Endodermal cell (in vitro differentiated cells): ENCODE measurements around the gene GJA1. TPM values are rescaled to one million over a fixed set of nuclear protein-coding genes. Genes with fewer than 3 reads are reported as not detected.

Experiments
- DNase-seq: peaks from one replicate; pipeline ENCODE4 v3.0.0-alpha.2; 2017
- H3K27ac ChIP-seq: 2 replicates; pipeline ENCODE4 v1.5.1; 2013; ENCODE audit warnings: mild to moderate bottlenecking, low read depth, low read length, moderate library complexity
- H3K27me3 ChIP-seq: 2 replicates; pipeline ENCODE4 v1.6.1; 2013; ENCODE audit warnings: mild to moderate bottlenecking, low read length, moderate library complexity; ENCODE audit not compliant: insufficient read depth, control insufficient read depth, poor library complexity, severe bottlenecking
- H3K36me3 ChIP-seq: 2 replicates; pipeline ENCODE4 v1.7.0; 2013; ENCODE audit warnings: mild to moderate bottlenecking, low read length, moderate library complexity; ENCODE audit not compliant: control insufficient read depth, insufficient read depth
- H3K4me1 ChIP-seq: one replicate; pipeline ENCODE4 v1.7.0; 2013; ENCODE audit warnings: low read length; ENCODE audit not compliant: control insufficient read depth, insufficient read depth
- H3K4me3 ChIP-seq: 2 replicates; pipeline ENCODE4 v1.5.1; 2013; ENCODE audit warnings: mild to moderate bottlenecking, low read length, moderate library complexity
- H3K9ac ChIP-seq: 2 replicates; pipeline ENCODE4 v1.6.1; 2013; ENCODE audit warnings: mild to moderate bottlenecking, low read length, moderate library complexity; ENCODE audit not compliant: poor library complexity, severe bottlenecking; ENCODE audit errors: extremely low read depth
- H3K9me3 ChIP-seq: 2 replicates; pipeline ENCODE4 v1.6.1; 2013; ENCODE audit warnings: mild to moderate bottlenecking, low read length, moderate library complexity; ENCODE audit not compliant: control insufficient read depth
- H3K27ac Mint-ChIP-seq: 2 replicates; pipeline ENCODE4 v1.8.0; 2020; ENCODE audit warnings: mixed read lengths
- H3K27me3 Mint-ChIP-seq: 2 replicates; pipeline ENCODE4 v1.8.0; 2021; ENCODE audit warnings: mild to moderate bottlenecking, mixed read lengths; ENCODE audit not compliant: insufficient read depth
- H3K36me3 Mint-ChIP-seq: 2 replicates; pipeline ENCODE4 v1.8.0; 2020; ENCODE audit warnings: low read depth, mixed read lengths
- H3K4me1 Mint-ChIP-seq: 2 replicates; pipeline ENCODE4 v1.8.0; 2020; ENCODE audit warnings: mixed read lengths
- H3K4me3 Mint-ChIP-seq: 2 replicates; pipeline ENCODE4 v1.8.0; 2020; ENCODE audit warnings: mild to moderate bottlenecking, moderate library complexity, mixed read lengths
- H3K9me3 Mint-ChIP-seq: 2 replicates; pipeline ENCODE4 v1.8.0; 2020; ENCODE audit warnings: mild to moderate bottlenecking, mixed read lengths
- CTCF ChIP-seq: fragments of 200-600 bp; sonication (generic); conservative IDR thresholded peaks from 2 replicates; pipeline ENCODE4 v1.5.0; 2021; ENCODE audit warnings: antibody characterized with exemption, mild to moderate bottlenecking
- WGBS, 2 experiments: methylation state at CpG; one replicate each; pipeline versions ENCODE4 v1.1.5 to v1.1.7; 2013; ENCODE audit warnings: missing lambda C conversion rate in 2 of 2, mixed read lengths in 1 of 2; ENCODE audit not compliant: insufficient coverage in 1 of 2, insufficient read length in 1 of 2; 5-methylcytosine and 5-hydroxymethylcytosine counted together
- total RNA-seq, 2 donors: library from RNA; stranded (reverse); fragmentation: NEBNext Ultra II Directional in 1 of 2; extraction: Animal tissue kit (Norgen Biotek cat#: 25700) in 1 of 2; gene quantifications; 2 replicates in 1 of 2; 3 replicates in 1 of 2; pipeline ENCODE4 v1.2.1, GENCODE V29; 2021

Gene GJA1
- total RNA-seq, 2 donors from 2014 or later, result 706 to 1,121 TPM

- H3K4me3 ChIP-seq, result peak overlapping the region; percentile 32
- H3K27ac ChIP-seq, result peak overlapping the region; percentile 57
- Mint-ChIP-seq H3K36me3 (no peaks in the 10 kb centered on the region), H3K27me3 (no peaks in the 10 kb centered on the region), H3K4me3 (no peak overlapping the region), H3K4me1 (peaks cover 61% of the 10 kb centered on the region), H3K27ac (peak overlapping the region; percentile 92), H3K9me3 (peaks cover 3% of the 10 kb centered on the region)
- no peak for TF ChIP-seq CTCF
- H3K9ac ChIP-seq, result peak overlapping the region; percentile 38
- DNase-seq, result no peak
- no peaks in the 10 kb centered on the region for H3K9me3 ChIP-seq
- peaks cover 10% of the 10 kb centered on the region for H3K4me1 ChIP-seq
- H3K27me3 ChIP-seq, result no peaks in the 10 kb centered on the region
- no peaks in the 10 kb centered on the region for H3K36me3 ChIP-seq
- WGBS, 2 experiments, result 27 to 80% methylated on average over 1 of the region's 1 CpG
Observed at GRCh38 chr6:121491576-121491975, 56.1 kb downstream of the GJA1 start.

- Histone ChIP-seq H3K27me3 (no peaks in the 10 kb centered on the region), H3K27ac (no peak overlapping the region), H3K4me3 (no peak overlapping the region), H3K36me3 (no peaks in the 10 kb centered on the region), H3K9me3 (no peaks in the 10 kb centered on the region), H3K4me1 (peaks cover 10% of the 10 kb centered on the region), H3K9ac (peak overlapping the region; percentile 38)
- H3K4me1 Mint-ChIP-seq, result peaks cover 59% of the 10 kb centered on the region
- H3K9me3 Mint-ChIP-seq, result peaks cover 3% of the 10 kb centered on the region
- 80% methylated on average over 1 of the region's 1 CpG; no CpG with 5 or more reads in 1 of the 2 experiments for WGBS, 2 experiments
- H3K36me3 Mint-ChIP-seq, result no peaks in the 10 kb centered on the region
- H3K27me3 Mint-ChIP-seq, result no peaks in the 10 kb centered on the region
- no peak overlapping the region for H3K4me3 Mint-ChIP-seq
- peak overlapping the region; percentile 92 for H3K27ac Mint-ChIP-seq
- no peak for DNase-seq
- no peak for TF ChIP-seq CTCF
Observed at GRCh38 chr6:121492536-121492935, 57.1 kb downstream of the GJA1 start.

- TF ChIP-seq CTCF, result no peak
- WGBS, 2 experiments, result 94 to 97% methylated on average over 4 to 5 of the region's 5 CpGs
Observed at GRCh38 chr6:121497970-121498375, 62.5 kb downstream of the GJA1 start.

More at GRCh38 chr6:121497970-121498375, 62.5 kb downstream of the GJA1 start:
- Histone ChIP-seq H3K9ac (no peak overlapping the region), H3K4me1 (no peaks in the 10 kb centered on the region), H3K27ac (no peak overlapping the region), H3K36me3 (no peaks in the 10 kb centered on the region), H3K9me3 (no peaks in the 10 kb centered on the region), H3K4me3 (no peak overlapping the region), H3K27me3 (no peaks in the 10 kb centered on the region)
- no peak for DNase-seq
- H3K27me3 Mint-ChIP-seq, result no peaks in the 10 kb centered on the region
- peaks cover 3% of the 10 kb centered on the region for H3K9me3 Mint-ChIP-seq
- H3K27ac Mint-ChIP-seq, result no peak overlapping the region
- peaks cover 5% of the 10 kb centered on the region for H3K36me3 Mint-ChIP-seq
- H3K4me1 Mint-ChIP-seq, result peaks cover 33% of the 10 kb centered on the region
- H3K4me3 Mint-ChIP-seq, result no peak overlapping the region
